ENCODE results near the gene CAPZB.

- TF ChIP-seq CTCF (IDR thresholded peaks at IDR 0.05; ENCODE audit: low read length), result no peak
- no peak for TF ChIP-seq EZH2 (optimal IDR thresholded peaks at IDR 0.05; ENCODE audit: low read depth, low read length)
- no peak for TF ChIP-seq EZH2phosphoT487 (IDR thresholded peaks at IDR 0.05; ENCODE audit: low read length)
Measured at GRCh38 chr1:19456968-19457441, 28.3 kb downstream of the CAPZB start.
